Suprapubic skin (tissue), 4 donors: ENCODE results near the gene ABCC9. TPM values are rescaled to one million over a fixed set of nuclear protein-coding genes. Genes with fewer than 3 reads are reported as not detected.
A peak's percentile ranks its signal among the peaks of the same experiment; 100 is the strongest.

Experiments used
- DNase-seq, 2 donors: peaks; one replicate each; pipeline ENCODE4 v3.0.0-alpha.2; 2019; ENCODE audit warnings: low spot score in 2 of 2
- H3K27ac ChIP-seq: fragments of 200-600 bp; sonication (generic); one replicate; pipeline ENCODE4 v1.5.1; 2019
- H3K27me3 ChIP-seq: fragments of 200-600 bp; sonication (generic); one replicate; pipeline ENCODE4 v1.5.1; 2019
- H3K36me3 ChIP-seq: fragments of 200-600 bp; sonication (generic); one replicate; pipeline ENCODE4 v1.5.1; 2019
- H3K4me1 ChIP-seq: fragments of 200-600 bp; sonication (generic); one replicate; pipeline ENCODE4 v1.5.1; 2019
- H3K4me3 ChIP-seq: fragments of 200-600 bp; sonication (generic); one replicate; pipeline ENCODE4 v1.5.1; 2019; ENCODE audit warnings: mild to moderate bottlenecking
- H3K9me3 ChIP-seq: fragments of 200-600 bp; sonication (generic); one replicate; pipeline ENCODE4 v1.5.1; 2019
- CTCF ChIP-seq, 2 donors: fragments of 200-600 bp in 1 of 2; fragments of 450-650 bp in 1 of 2; sonication (generic) in 1 of 2; IDR thresholded peaks; one replicate each; pipeline ENCODE4 v1.5.1; 2016 to 2019; ENCODE audit warnings: antibody characterized with exemption in 2 of 2, mild to moderate bottlenecking in 1 of 2, moderate library complexity in 1 of 2
- EP300 ChIP-seq: sonication (generic); formaldehyde crosslinking; IDR thresholded peaks from one replicate; pipeline ENCODE4 v1.6.1; 2017; ENCODE audit warnings: antibody characterized with exemption
- POLR2A ChIP-seq, 2 donors: fragments of 450-650 bp; IDR thresholded peaks; one replicate each; pipeline ENCODE4 v1.6.1; 2017; ENCODE audit warnings: antibody characterized with exemption in 2 of 2, mild to moderate bottlenecking in 2 of 2, moderate library complexity in 2 of 2
- POLR2AphosphoS5 ChIP-seq, 3 donors: sonication (generic); formaldehyde crosslinking; IDR thresholded peaks; one replicate each; pipeline ENCODE4 v1.6.1; 2017; ENCODE audit warnings: antibody characterized with exemption in 3 of 3
- WGBS: methylation state at CpG from one replicate; pipeline ENCODE4 v1.1.5; 2018; 5-methylcytosine and 5-hydroxymethylcytosine counted together
- total RNA-seq, 4 donors: library from RNA; depleted of rRNA; stranded (reverse); fragments of >200 nt; gene quantifications; one replicate each; pipeline ENCODE4 v1.1.0, GENCODE V29; 2016

ABCC9 gene
- total RNA-seq, 4 donors from 2014 or later, result 7.8 to 9.6 (median 8.1) TPM

- H3K9me3 ChIP-seq, result no peaks in the 10 kb centered on the region
- TF ChIP-seq POLR2A (IDR thresholded peaks at IDR 0.05), result no peak
- no peak for TF ChIP-seq POLR2AphosphoS5 (IDR thresholded peaks at IDR 0.05)
- TF ChIP-seq CTCF (IDR thresholded peaks at IDR 0.05), result no peak
- TF ChIP-seq EP300, result no peak
- no peaks in the 10 kb centered on the region for H3K36me3 ChIP-seq
- H3K4me3 ChIP-seq, result no peak overlapping the region
- no peak overlapping the region for H3K27ac ChIP-seq
- H3K27me3 ChIP-seq, result no peaks in the 10 kb centered on the region
- H3K4me1 ChIP-seq, result no peaks in the 10 kb centered on the region
- 23% methylated on average over 1 of the region's 1 CpG for WGBS
- DNase-seq, result no peak
Measured at GRCh38 chr12:21949036-21949435, 7.8 kb upstream of the ABCC9 start.

GRCh38 chr12:21946983-21947382 lies 5.8 kb upstream of the ABCC9 start:
- no peak overlapping the region for H3K4me3 ChIP-seq
- no peak overlapping the region for H3K27ac ChIP-seq
- DNase-seq, result no peak
- H3K4me1 ChIP-seq, result peaks cover 1% of the 10 kb centered on the region
- peaks cover 7% of the 10 kb centered on the region for H3K27me3 ChIP-seq
- TF ChIP-seq CTCF (IDR thresholded peaks at IDR 0.05) (no peak), EP300 (no peak), POLR2AphosphoS5 (IDR thresholded peaks at IDR 0.05) (no peak), POLR2A (IDR thresholded peaks at IDR 0.05) (no peak)
- no peaks in the 10 kb centered on the region for H3K36me3 ChIP-seq
- no peaks in the 10 kb centered on the region for H3K9me3 ChIP-seq

- WGBS, result 88% methylated on average over 4 of the region's 4 CpGs
- TF ChIP-seq EP300, result no peak
- TF ChIP-seq POLR2AphosphoS5 (IDR thresholded peaks at IDR 0.05), result no peak
- no peak for TF ChIP-seq POLR2A (IDR thresholded peaks at IDR 0.05)
- TF ChIP-seq CTCF (IDR thresholded peaks at IDR 0.05), result no peak
- no peak overlapping the region for H3K4me3 ChIP-seq
Measured at GRCh38 chr12:21945002-21945401, 3.8 kb upstream of the ABCC9 start.

GRCh38 chr12:21942377-21942703 lies 1.1 kb upstream of the ABCC9 start:
- whole genome bisulfite sequencing, result 31% methylated on average over 11 of the region's 11 CpGs
- Histone ChIP-seq H3K4me1 (peaks cover 14% of the 10 kb centered on the region), H3K4me3 (peak overlapping the region; percentile 53), H3K27me3 (peaks cover 36% of the 10 kb centered on the region), H3K27ac (peak overlapping the region; percentile 75), H3K36me3 (no peaks in the 10 kb centered on the region), H3K9me3 (no peaks in the 10 kb centered on the region)
- DNase-seq, result no peak
- TF ChIP-seq CTCF (IDR thresholded peaks at IDR 0.05) (no peak), EP300 (no peak)

More at GRCh38 chr12:21945002-21945401, 3.8 kb upstream of the ABCC9 start:
- H3K27ac ChIP-seq, result no peak overlapping the region
- no peaks in the 10 kb centered on the region for H3K36me3 ChIP-seq
- H3K27me3 ChIP-seq, result peaks cover 27% of the 10 kb centered on the region
- no peak for DNase-seq
- H3K4me1 ChIP-seq, result peaks cover 14% of the 10 kb centered on the region
- no peaks in the 10 kb centered on the region for H3K9me3 ChIP-seq

GRCh38 chr12:21941506-21942376 lies 515 bp upstream of the ABCC9 start:
- peak; percentile 72 to 79 for DNase-seq
- Histone ChIP-seq H3K27ac (peak overlapping the region; percentile 75), H3K9me3 (no peaks in the 10 kb centered on the region), H3K27me3 (peaks cover 39% of the 10 kb centered on the region), H3K36me3 (no peaks in the 10 kb centered on the region), H3K4me1 (peaks cover 14% of the 10 kb centered on the region), H3K4me3 (peak overlapping the region; percentile 53)
- 4% methylated on average over 37 of the region's 51 CpGs for WGBS
- TF ChIP-seq POLR2A (IDR thresholded peaks at IDR 0.05) (no peak), EP300 (no peak), CTCF (IDR thresholded peaks at IDR 0.05) (no peak), POLR2AphosphoS5 (IDR thresholded peaks at IDR 0.05) (no peak)
